CD4-positive, alpha-beta T cell treated with Interleukin-4 for 4 hours (primary cell): ENCODE measurements around the gene CDK5RAP2.
"Not testable (repeated sequence)": the region's sequence is repeated elsewhere in the genome, so short reads cannot be mapped to it uniquely, and the experiment has no call there.

Experiments used
- DNase-seq: peaks from one replicate; pipeline ENCODE4 v3.0.0-alpha.2; 2020

CDK5RAP2 gene

DNA sequence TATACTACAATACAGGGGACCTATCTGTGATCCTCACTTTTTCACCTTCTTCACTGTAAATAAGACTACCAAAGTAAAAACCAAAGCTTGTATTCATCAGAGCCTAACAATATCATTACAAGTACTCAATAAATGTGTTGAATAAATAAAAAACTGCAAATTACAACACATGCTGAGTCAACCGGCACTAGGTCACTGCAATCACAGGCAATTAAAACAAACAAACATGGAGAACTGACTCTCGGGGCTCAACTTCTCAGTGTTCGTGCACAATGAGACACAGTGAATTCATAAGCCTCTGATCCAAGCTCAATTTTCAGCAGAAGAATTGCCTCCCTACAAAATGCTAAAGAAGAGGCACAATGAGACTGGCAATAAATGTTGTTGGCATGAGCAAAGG, 69.2 kb downstream of the CDK5RAP2 start:
- no peak for DNase-seq

GRCh38 chr9:120507936-120508510, 71.9 kb downstream of the CDK5RAP2 start:
- DNase-seq = no peak

DNA sequence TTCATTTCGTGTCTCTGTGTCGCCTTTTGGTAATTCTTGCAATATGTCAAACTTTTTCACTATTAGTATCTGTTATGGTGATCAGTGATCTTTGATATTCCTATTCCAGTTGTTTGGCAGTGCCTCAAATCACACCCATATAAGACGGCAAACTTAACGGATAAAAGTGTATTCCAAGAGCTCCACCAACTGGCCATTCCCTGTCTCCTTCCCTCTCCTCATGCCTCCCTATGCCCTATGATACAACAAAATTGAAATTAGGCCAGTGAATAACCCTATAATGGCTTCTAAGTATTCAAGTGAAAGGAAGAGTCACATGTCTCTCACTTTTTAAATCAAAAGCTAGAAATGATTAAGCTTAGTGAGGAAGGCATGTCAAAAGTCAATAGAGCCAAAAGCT, 74.8 kb downstream of the CDK5RAP2 start:
- no peak for DNase-seq

- DNase-seq = no peak
Measured at GRCh38 chr9:120500733-120501132, 79.2 kb downstream of the CDK5RAP2 start.

GRCh38 chr9:120497865-120498264, 82.1 kb downstream of the CDK5RAP2 start:
- DNase-seq = not testable (repeated sequence)

DNA sequence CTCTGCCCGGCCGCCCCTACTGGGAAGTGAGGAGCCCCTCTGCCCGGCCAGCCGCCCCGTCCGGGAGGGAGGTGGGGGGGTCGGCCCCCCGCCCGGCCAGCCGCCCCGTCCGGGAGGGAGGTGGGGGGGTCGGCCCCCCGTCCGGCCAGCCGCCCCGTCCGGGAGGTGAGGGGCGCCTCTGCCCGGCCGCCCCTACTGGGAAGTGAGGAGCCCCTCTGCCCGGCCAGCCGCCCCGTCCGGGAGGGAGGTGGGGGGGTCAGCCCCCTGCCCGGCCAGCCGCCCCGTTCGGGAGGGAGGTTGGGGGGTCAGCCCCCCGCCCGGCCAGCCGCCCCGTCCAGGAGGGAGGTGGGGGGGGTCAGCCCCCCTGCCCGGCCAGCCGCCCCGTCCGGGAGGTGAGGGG, 83.5 kb downstream of the CDK5RAP2 start:
- DNase-seq = not testable (repeated sequence)

GRCh38 chr9:120490888-120491595, 88.9 kb downstream of the CDK5RAP2 start:
- DNase-seq = no peak

GRCh38 chr9:120486835-120487234, 93.1 kb downstream of the CDK5RAP2 start:
- DNase-seq = no peak

GRCh38 chr9:120486347-120486746, 93.6 kb downstream of the CDK5RAP2 start:
- no peak for DNase-seq

DNA sequence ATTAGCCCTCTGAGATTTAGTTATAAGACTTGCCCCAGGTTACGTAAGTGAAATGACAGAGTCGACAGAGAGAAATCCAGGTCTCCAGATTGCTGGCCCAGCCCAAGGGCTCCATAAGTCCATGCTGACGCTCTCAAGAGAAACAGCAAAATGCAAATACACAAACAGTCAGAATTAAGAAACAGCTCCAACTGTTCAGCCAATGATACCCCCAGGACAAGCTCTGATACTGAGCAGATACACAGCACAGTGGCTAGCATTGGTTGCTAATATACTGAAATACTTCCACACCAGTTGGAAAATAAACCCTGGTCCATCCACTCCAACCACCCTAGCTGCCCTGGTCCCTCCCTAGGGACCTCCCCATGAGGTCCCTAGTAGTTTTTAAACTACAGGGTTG, 94.2 kb downstream of the CDK5RAP2 start:
- DNase-seq = no peak

GRCh38 chr9:120484162-120484561, 95.8 kb downstream of the CDK5RAP2 start:
- no peak for DNase-seq

DNA sequence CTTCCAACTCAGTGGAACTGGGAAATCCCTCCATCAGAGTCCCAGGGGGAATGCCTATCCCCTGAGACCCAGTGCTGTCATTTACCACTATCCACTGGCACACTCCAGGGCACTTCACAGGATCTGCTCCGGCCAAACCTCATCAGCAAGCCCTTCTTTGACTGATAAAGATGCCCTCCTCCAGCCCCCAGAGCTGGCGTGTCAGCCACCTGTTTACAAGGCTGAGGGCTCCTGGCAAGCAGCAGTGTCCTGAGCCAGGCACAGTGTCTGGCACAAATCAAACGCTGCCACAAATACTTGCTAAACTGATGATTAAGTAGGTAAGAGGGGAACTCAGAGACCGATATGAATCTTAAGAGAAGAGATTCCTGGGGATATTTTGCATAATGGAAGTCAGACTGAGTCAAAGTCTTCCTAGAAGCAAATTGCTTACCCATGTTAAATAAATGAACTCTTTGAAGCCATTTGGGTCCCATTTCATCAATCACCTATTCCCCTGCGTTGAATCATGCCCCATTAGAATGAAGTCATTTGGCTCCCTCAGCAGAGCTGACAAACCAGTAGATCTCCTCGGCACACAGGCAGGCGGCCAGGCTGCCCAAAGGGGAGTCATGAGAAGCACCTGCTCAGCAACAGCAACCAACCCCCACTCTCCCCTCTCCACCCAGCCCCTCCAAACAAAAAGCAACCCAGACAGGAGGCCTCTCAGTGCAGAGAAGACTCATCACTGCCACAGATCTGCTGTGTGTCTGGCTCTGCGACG, 97.4 kb downstream of the CDK5RAP2 start:
- DNase-seq = no peak

DNA sequence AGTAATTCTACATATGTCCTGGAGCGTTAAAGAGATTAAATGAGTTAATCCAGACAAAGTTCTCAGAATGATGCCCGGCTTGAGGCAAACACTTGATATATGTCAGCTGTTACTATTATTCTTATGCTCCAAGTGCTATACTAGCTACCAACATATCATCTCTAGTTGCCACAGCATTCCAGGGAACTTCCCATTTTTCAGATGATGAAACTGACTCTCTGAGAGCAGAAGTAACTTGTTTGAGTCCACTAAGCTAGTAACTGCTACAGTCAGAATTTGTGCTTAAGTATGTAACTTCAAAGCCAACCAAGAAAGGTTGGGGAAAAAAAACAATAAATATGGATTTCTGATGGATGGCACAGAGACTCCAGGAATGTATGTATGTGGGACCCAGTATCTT, 98.1 kb downstream of the CDK5RAP2 start:
- no peak for DNase-seq

DNA sequence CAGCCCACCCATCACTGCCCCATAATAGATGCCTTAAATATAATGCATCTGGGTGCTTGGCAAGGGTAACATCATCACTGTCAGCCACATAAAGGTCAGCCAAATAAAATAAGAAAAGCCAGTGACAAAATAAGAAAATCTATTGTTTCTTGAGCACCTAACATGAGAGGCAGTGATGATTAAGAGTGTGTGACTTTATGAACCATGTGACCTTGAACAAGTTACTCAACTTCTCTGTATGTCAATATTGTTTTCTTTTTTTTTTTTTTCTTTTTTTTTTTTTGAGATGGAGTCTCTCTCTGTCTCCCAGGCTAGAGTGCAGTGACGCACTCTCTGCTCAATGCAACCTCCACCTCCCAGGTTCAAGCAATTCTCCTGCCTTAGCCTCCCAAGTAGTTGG, 98.7 kb downstream of the CDK5RAP2 start:
- no peak for DNase-seq

GRCh38 chr9:120480707-120481106, 99.3 kb downstream of the CDK5RAP2 start:
- DNase-seq = no peak

DNA sequence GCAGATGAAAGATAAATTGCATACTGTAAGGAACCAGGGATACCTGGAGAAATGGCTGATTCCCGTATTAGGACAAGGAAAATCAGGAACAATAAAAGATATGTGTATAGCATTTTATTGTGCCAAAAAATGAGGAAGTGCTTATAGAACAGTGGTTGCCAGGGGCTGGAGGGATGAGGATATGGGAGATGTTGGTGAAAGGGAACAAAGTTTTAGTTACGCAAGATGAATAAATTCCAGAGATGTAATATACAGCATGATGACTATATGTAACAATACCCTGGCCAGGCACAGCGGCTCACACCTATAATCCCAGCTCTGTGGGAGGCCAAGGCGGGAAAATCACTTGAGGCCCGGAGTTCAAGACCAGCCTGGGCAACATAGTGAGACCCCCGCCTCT, 101.8 kb downstream of the CDK5RAP2 start:
- DNase-seq = no peak

- DNase-seq = peak; percentile 14
Measured at GRCh38 chr9:120477534-120478001, 102.4 kb downstream of the CDK5RAP2 start.

DNA sequence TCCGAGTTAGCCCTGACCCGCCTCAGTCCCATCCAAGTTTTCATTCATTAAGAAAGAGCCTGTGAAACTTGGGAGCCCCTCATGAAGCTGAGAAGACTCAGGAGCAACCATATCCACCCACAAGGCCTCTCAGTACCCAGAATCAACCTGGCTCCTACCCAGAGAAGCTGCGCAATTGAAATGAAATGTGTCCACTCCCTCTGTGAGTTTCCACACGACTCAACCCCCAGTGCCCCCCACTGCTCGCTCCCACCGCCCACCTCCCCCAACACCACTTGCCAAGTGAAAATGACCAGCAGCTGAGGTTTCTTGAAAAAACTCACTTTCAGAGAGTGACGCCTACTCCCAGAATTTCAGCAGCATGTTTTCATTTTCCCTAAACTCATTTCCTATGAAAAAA, 104.6 kb downstream of the CDK5RAP2 start:
- no peak for DNase-seq

DNA sequence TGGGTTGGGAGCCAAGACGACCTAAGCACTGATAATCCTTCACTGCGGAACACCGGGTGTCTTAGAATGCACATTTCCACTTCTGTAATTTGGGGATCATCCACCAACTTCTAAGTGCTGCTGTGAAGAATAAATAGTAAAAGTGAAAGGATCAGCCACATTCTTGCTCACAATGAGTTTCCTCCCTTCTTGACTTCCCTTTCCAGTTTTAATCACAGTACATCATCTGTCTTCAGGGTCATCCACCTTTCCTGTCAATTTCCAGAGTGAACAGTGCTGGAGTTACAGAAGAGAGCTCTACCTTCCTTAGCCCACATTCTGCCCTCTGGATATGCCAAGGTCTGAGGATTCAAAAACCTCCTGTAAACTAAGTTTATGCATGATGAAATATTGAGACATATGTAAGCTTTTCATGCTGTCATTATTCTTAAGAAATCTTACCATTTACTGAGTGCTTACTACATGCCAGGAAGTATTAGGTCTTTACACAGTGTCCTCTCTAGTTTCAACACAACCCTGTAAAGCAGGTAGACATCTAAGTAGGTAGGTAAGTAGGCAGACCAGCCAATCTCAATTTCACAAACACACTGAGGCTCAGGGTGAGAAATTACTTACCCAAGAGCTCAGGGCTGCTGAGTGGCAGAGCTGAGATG, 105.2 kb downstream of the CDK5RAP2 start:
- DNase-seq = no peak

DNA sequence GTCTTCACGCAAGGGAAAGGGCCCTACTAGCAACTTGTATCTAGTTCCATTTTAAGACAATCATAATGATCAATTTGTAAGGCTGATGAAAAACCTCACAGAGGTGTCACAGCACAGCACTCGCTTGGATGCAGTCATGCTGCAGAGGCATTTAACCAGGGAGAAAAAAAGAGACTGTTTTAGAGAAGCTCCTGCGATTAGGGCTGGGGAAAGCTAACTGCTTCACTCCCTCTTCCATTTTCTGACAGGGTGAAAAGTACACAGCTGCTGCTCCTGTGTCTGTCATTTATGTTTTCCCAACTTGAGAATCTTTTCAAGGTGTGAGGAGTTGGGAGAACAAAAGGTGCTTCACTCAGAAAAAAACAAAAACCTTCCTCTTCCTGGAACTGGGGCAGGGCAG, 106.4 kb downstream of the CDK5RAP2 start:
- DNase-seq = no peak

DNA sequence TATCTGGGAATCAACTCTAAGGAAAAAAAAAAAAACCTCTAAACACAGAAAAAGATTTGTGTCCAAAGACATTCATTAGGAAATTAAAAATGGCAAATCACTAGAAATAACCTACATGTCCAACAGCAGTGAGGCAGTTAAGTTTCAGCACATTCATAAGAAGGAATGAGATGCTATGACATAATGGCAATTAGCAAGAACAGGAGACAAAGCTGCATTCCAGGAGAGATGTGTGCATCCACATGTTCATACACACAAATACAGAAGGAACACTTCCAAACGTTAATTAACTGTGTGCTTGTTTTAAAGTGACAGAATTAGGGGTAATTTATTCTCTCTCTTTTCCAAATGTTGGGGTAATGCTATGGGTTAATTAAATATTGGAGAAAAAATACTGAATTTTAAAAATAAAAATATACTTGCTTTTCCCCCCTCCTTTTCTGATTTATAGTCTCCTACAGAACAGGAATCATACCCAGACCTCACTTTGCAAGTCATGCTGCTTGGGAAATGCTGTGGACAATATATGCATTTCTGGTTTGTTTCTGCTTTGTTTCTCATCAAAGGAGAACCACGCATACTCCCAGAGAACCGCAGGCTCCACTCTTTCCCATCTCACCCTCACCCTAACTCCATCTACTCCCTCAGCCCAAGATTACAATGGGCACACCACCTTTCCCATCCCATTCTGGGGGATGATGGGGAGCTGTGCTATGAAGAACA, 114.1 kb downstream of the CDK5RAP2 start:
- DNase-seq = no peak

DNA sequence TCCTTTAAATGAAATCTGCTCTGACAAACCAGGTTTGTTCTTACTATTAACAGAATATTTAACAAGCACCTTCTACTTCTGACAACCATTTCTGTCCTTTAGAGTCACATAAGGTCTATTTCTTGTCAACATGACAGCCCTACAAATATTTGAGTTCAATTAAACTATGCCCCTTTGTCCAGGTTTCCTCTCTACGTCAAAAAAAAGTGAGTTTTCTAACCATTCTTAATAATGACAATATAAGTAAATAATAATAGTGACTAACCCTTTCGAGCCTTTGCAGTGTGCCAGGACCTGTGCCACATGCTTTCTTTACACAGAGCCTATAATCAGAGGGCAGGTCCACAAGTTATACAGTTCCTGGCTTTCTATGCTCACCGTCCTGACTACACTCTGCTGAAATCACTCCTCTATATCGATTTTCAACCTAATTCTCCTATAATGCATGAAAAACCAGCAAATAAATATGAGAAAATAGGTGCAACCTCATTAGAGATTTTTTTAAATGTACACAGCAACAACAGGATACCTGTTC, 115.0 kb downstream of the CDK5RAP2 start:
- DNase-seq = no peak
